Embryonic facial prominence (tissue), 1 donor: ENCODE measurements around the gene PAEP.
"Not testable (repeated sequence)": the region's sequence is repeated elsewhere in the genome, so short reads cannot be mapped to it uniquely, and the experiment has no call there.

Source experiments
- DNase-seq: peaks from one replicate; pipeline ENCODE4 v3.0.0-alpha.2; 2016; ENCODE audit errors: extremely low spot score

PAEP gene

GRCh38 chr9:135526089-135526729 is 35.3 kb upstream of the PAEP start:
- no peak for DNase-seq

GRCh38 chr9:135526730-135527571 is 34.6 kb upstream of the PAEP start:
- DNase-seq = no peak

- not testable (repeated sequence) for DNase-seq
Measured at GRCh38 chr9:135528842-135529435, 32.6 kb upstream of the PAEP start.

GRCh38 chr9:135530146-135530545 is 31.4 kb upstream of the PAEP start:
- no peak for DNase-seq

GRCh38 chr9:135531096-135531495 is 30.5 kb upstream of the PAEP start:
- no peak for DNase-seq

GRCh38 chr9:135533113-135533512 is 28.4 kb upstream of the PAEP start:
- no peak for DNase-seq

GRCh38 chr9:135533674-135534073 is 27.9 kb upstream of the PAEP start:
- no peak for DNase-seq

- DNase-seq = not testable (repeated sequence)
Measured at GRCh38 chr9:135534192-135534711, 27.3 kb upstream of the PAEP start.

GRCh38 chr9:135534826-135535225 is 26.7 kb upstream of the PAEP start:
- not testable (repeated sequence) for DNase-seq

GRCh38 chr9:135535631-135536030 is 25.9 kb upstream of the PAEP start:
- DNase-seq = not testable (repeated sequence)

- no peak for DNase-seq
Measured at GRCh38 chr9:135536216-135536615, 25.3 kb upstream of the PAEP start.

GRCh38 chr9:135543262-135543894 is 18.2 kb upstream of the PAEP start:
- DNase-seq = not testable (repeated sequence)

GRCh38 chr9:135544981-135545635 is 16.4 kb upstream of the PAEP start:
- DNase-seq = no peak

GRCh38 chr9:135545646-135546176 is 15.8 kb upstream of the PAEP start, which contains the start of gene OBP2A:
Gene OBP2A (plus strand): TSS chr9:135546126. CDS start chr9:135546181, 55 bp downstream.
- not testable (repeated sequence) for DNase-seq

- not testable (repeated sequence) for DNase-seq
Measured at GRCh38 chr9:135546792-135547617, 14.6 kb upstream of the PAEP start.

- no peak for DNase-seq
Measured at GRCh38 chr9:135547756-135548736, 13.5 kb upstream of the PAEP start.

- not testable (repeated sequence) for DNase-seq
Measured at GRCh38 chr9:135549478-135550343, 11.8 kb upstream of the PAEP start.

- DNase-seq = no peak
Measured at GRCh38 chr9:135550344-135550918, 11.1 kb upstream of the PAEP start.
